Neural cell (in vitro differentiated cells): Measurements from ENCODE around the gene LNX1. TPM values are rescaled to one million over a fixed set of nuclear protein-coding genes. Genes with fewer than 3 reads are reported as not detected.

Experiments used
- H2AFZ ChIP-seq: fragments of 200-600, 300-800 bp; sonication (generic), shearing (Covaris generic); 2 replicates; pipeline ENCODE4 v1.6.0; 2014; ENCODE audit warnings: low read depth, mild to moderate bottlenecking, antibody characterized with exemption, low read length, moderate library complexity
- H3F3A ChIP-seq: fragments of 200-600 bp; shearing (Covaris generic); 2 replicates; pipeline ENCODE4 v1.6.1; 2016; ENCODE audit warnings: mild to moderate bottlenecking, moderate library complexity, mixed read lengths, antibody characterized with exemption, low read length; ENCODE audit not compliant: insufficient read depth, poor library complexity, severe bottlenecking
- H3K27ac ChIP-seq: fragments of 200-600, 300-800 bp; sonication (generic), shearing (Covaris generic); 2 replicates; pipeline ENCODE4 v1.5.1; 2014; ENCODE audit warnings: mild to moderate bottlenecking, low read length, moderate library complexity
- H3K27me3 ChIP-seq: fragments of 300-800, 200-600 bp; sonication (generic), shearing (Covaris generic); 2 replicates; pipeline ENCODE4 v1.6.0; 2014; ENCODE audit warnings: mild to moderate bottlenecking, low read depth, low read length, moderate library complexity; ENCODE audit not compliant: insufficient read depth
- H3K36me3 ChIP-seq: fragments of 300-800, 200-600 bp; sonication (generic), shearing (Covaris generic); 2 replicates; pipeline ENCODE4 v1.5.1; 2014; ENCODE audit warnings: mild to moderate bottlenecking, antibody characterized with exemption, low read length, moderate library complexity; ENCODE audit not compliant: insufficient read depth
- H3K4me2 ChIP-seq: fragments of 300-800, 200-600 bp; sonication (generic), shearing (Covaris generic); 2 replicates; pipeline ENCODE4 v1.6.0; 2014; ENCODE audit warnings: mild to moderate bottlenecking, low read length
- H3K4me3 ChIP-seq: fragments of 300-800, 200-600 bp; sonication (generic), shearing (Covaris generic); 2 replicates; pipeline ENCODE4 v1.5.1; 2014; ENCODE audit warnings: mild to moderate bottlenecking, low read length, moderate library complexity
- H3K79me2 ChIP-seq: fragments of 200-600 bp; shearing (Covaris generic); replicated peaks from 2 replicates; pipeline ENCODE4 v1.6.0; 2014; ENCODE audit warnings: mild to moderate bottlenecking, low read length, moderate library complexity; ENCODE audit not compliant: insufficient read depth
- H3K9ac ChIP-seq: fragments of 300-800, 200-600 bp; sonication (generic), shearing (Covaris generic); 2 replicates; pipeline ENCODE4 v1.6.1; 2016; ENCODE audit warnings: mild to moderate bottlenecking, low read length, mixed read lengths
- H3K9me2 ChIP-seq: fragments of 200-600 bp; shearing (Covaris generic); 2 replicates; pipeline ENCODE4 v1.6.1; 2016; ENCODE audit warnings: mild to moderate bottlenecking, low read length, mixed read lengths; ENCODE audit not compliant: insufficient read depth
- H3K9me3 ChIP-seq: fragments of 200-600, 300-800 bp; sonication (generic), shearing (Covaris generic); 2 replicates; pipeline ENCODE4 v1.6.1; 2016; ENCODE audit warnings: mild to moderate bottlenecking, mixed run types, low read length, moderate library complexity, mixed read lengths
- H4K20me1 ChIP-seq: fragments of 200-600 bp; shearing (Covaris generic); 2 replicates; pipeline ENCODE4 v1.6.1; 2016; ENCODE audit warnings: mild to moderate bottlenecking, mixed run types; ENCODE audit not compliant: insufficient read depth
- EP300 ChIP-seq: fragments of 450-650 bp; conservative IDR thresholded peaks from 2 replicates; pipeline ENCODE4 v1.6.1; 2014; ENCODE audit warnings: antibody characterized with exemption, mild to moderate bottlenecking, moderate library complexity; ENCODE audit not compliant: poor library complexity, severe bottlenecking
- EZH2 ChIP-seq: fragments of 200-600, 300-800 bp; shearing (Covaris generic), sonication (generic); IDR thresholded peaks from 2 replicates; pipeline ENCODE4 v1.6.1; 2014; ENCODE audit warnings: antibody characterized with exemption, low read length, borderline replicate concordance, mild to moderate bottlenecking; ENCODE audit not compliant: insufficient read depth, poor library complexity, severe bottlenecking
- MXI1 ChIP-seq: fragments of 450-650 bp; conservative IDR thresholded peaks from 2 replicates; pipeline ENCODE4 v1.6.1; 2014; ENCODE audit warnings: antibody characterized with exemption, mild to moderate bottlenecking; ENCODE audit not compliant: poor library complexity, severe bottlenecking
- POLR2AphosphoS5 ChIP-seq: IDR thresholded peaks from 2 replicates; pipeline ENCODE4 v1.6.1; 2012
- RAD21 ChIP-seq: fragments of 450-650 bp; conservative IDR thresholded peaks from 2 replicates; pipeline ENCODE4 v1.6.1; 2014; ENCODE audit warnings: antibody characterized with exemption, mild to moderate bottlenecking, moderate library complexity
- SMC3 ChIP-seq: fragments of 450-650 bp; conservative IDR thresholded peaks from 2 replicates; pipeline ENCODE4 v1.6.1; 2014; ENCODE audit warnings: antibody characterized with exemption, mild to moderate bottlenecking, moderate library complexity; ENCODE audit not compliant: poor library complexity
- TAF1 ChIP-seq: IDR thresholded peaks from 2 replicates; pipeline ENCODE4 v1.6.1; 2012; ENCODE audit warnings: low read depth
- polyA plus RNA-seq: library from polyadenylated mRNA; depleted of rRNA; stranded (reverse); fragments of >200 nt; gene quantifications from 2 replicates; pipeline ENCODE4 v1.2.3, GENCODE V29; 2014
- TF ChIP-seq, protein P1 (sequence below): IDR thresholded peaks from 2 replicates; pipeline ENCODE4 v1.6.1; 2012; ENCODE audit warnings: borderline replicate concordance
- TF ChIP-seq, protein P2 (sequence below): fragments of 450-650 bp; IDR thresholded peaks from 2 replicates; pipeline ENCODE4 v1.5.1; 2014; ENCODE audit warnings: antibody characterized with exemption, mild to moderate bottlenecking, moderate library complexity; ENCODE audit not compliant: poor library complexity, severe bottlenecking

Gene LNX1
- polyA plus RNA-seq, 1 donor from 2014 or later: 3.4 TPM

GRCh38 chr4:53618321-53618720, 27.0 kb upstream of the LNX1 start:
- Histone ChIP-seq H3K9me3 (no peaks in the 10 kb centered on the region), H3K4me2 (no peak overlapping the region), H3K79me2 (no peaks in the 10 kb centered on the region), H2AFZ (no peak overlapping the region), H3K27me3 (no peaks in the 10 kb centered on the region), H3K4me3 (no peak overlapping the region), H3K9me2 (no peaks in the 10 kb centered on the region), H3K36me3 (no peaks in the 10 kb centered on the region), H4K20me1 (no peaks in the 10 kb centered on the region), H3K9ac (no peak overlapping the region), H3K27ac (no peak overlapping the region), H3F3A (no peaks in the 10 kb centered on the region)
- no peak for TF ChIP-seq TAF1
- TF ChIP-seq, protein P1, sequence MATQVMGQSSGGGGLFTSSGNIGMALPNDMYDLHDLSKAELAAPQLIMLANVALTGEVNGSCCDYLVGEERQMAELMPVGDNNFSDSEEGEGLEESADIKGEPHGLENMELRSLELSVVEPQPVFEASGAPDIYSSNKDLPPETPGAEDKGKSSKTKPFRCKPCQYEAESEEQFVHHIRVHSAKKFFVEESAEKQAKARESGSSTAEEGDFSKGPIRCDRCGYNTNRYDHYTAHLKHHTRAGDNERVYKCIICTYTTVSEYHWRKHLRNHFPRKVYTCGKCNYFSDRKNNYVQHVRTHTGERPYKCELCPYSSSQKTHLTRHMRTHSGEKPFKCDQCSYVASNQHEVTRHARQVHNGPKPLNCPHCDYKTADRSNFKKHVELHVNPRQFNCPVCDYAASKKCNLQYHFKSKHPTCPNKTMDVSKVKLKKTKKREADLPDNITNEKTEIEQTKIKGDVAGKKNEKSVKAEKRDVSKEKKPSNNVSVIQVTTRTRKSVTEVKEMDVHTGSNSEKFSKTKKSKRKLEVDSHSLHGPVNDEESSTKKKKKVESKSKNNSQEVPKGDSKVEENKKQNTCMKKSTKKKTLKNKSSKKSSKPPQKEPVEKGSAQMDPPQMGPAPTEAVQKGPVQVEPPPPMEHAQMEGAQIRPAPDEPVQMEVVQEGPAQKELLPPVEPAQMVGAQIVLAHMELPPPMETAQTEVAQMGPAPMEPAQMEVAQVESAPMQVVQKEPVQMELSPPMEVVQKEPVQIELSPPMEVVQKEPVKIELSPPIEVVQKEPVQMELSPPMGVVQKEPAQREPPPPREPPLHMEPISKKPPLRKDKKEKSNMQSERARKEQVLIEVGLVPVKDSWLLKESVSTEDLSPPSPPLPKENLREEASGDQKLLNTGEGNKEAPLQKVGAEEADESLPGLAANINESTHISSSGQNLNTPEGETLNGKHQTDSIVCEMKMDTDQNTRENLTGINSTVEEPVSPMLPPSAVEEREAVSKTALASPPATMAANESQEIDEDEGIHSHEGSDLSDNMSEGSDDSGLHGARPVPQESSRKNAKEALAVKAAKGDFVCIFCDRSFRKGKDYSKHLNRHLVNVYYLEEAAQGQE: no peak
- no peak for TF ChIP-seq EP300
- TF ChIP-seq, protein P2, sequence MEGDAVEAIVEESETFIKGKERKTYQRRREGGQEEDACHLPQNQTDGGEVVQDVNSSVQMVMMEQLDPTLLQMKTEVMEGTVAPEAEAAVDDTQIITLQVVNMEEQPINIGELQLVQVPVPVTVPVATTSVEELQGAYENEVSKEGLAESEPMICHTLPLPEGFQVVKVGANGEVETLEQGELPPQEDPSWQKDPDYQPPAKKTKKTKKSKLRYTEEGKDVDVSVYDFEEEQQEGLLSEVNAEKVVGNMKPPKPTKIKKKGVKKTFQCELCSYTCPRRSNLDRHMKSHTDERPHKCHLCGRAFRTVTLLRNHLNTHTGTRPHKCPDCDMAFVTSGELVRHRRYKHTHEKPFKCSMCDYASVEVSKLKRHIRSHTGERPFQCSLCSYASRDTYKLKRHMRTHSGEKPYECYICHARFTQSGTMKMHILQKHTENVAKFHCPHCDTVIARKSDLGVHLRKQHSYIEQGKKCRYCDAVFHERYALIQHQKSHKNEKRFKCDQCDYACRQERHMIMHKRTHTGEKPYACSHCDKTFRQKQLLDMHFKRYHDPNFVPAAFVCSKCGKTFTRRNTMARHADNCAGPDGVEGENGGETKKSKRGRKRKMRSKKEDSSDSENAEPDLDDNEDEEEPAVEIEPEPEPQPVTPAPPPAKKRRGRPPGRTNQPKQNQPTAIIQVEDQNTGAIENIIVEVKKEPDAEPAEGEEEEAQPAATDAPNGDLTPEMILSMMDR: no peak
- TF ChIP-seq RAD21: no peak
- TF ChIP-seq MXI1: no peak
- TF ChIP-seq POLR2AphosphoS5: no peak
- TF ChIP-seq EZH2: no peak
- no peak for TF ChIP-seq SMC3

DNA sequence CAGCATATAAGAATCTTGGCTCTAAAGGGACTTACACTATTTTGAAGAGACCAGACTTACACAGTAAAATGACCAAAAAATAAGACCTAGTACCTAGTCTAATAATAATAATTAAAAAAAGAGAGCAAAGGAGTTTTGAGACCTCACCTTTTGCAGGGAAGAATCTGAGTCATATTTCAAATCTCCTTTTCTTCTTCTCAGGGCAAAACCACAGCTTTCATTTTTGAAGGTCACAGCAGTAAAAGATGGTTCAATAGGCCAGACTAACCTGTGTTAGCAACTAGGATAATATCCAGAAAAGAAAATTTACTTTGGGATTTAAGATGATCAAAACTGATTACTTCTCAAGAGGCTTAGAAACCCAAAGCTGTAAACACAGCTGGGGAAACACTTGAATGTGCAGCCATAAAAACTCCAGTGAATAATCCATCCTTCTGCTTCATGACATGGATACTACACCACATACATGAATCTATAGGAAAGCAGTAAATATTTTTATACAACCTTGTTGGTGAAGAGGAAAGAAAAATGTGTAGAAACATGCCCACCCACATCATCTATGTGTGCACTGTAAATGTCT, 25.9 kb upstream of the LNX1 start:
- H3K9me2 ChIP-seq: no peaks in the 10 kb centered on the region
- no peaks in the 10 kb centered on the region for H3K27me3 ChIP-seq
- no peaks in the 10 kb centered on the region for H3F3A ChIP-seq
- TF ChIP-seq, protein P1: no peak
- TF ChIP-seq SMC3 (no peak), MXI1 (no peak), EZH2 (no peak), RAD21 (no peak), TAF1 (no peak)
- no peaks in the 10 kb centered on the region for H3K9me3 ChIP-seq
- no peak overlapping the region for H3K4me2 ChIP-seq
- H3K79me2 ChIP-seq: no peaks in the 10 kb centered on the region
- no peak overlapping the region for H3K27ac ChIP-seq
- H4K20me1 ChIP-seq: no peaks in the 10 kb centered on the region
- H3K9ac ChIP-seq: no peak overlapping the region
- no peak overlapping the region for H3K4me3 ChIP-seq
- no peaks in the 10 kb centered on the region for H3K36me3 ChIP-seq
- no peak overlapping the region for H2AFZ ChIP-seq
